GM19438 (cell line): ENCODE results near the gene PPP3CA.
"Not testable (repeated sequence)": the region's sequence is repeated elsewhere in the genome, so short reads cannot be mapped to it uniquely, and the experiment has no call there.

Experiments used
- ATAC-seq: cut with Tn5 transposase; IDR thresholded peaks from one replicate; pipeline ENCODE4 v1.9.1; 2021; ENCODE audit warnings: low read depth; ENCODE audit not compliant: unreplicated experiment

Gene PPP3CA

GRCh38 chr4:101025755-101026154 lies 321.6 kb downstream of the PPP3CA start:
- no peak for ATAC-seq

GRCh38 chr4:101022151-101023024 lies 324.9 kb downstream of the PPP3CA start:
- no peak for ATAC-seq

GRCh38 chr4:101020956-101021355 lies 326.4 kb downstream of the PPP3CA start:
- ATAC-seq, result peak; percentile 54

- peak; percentile 58 for ATAC-seq
Measured at GRCh38 chr4:101019941-101020401, 327.4 kb downstream of the PPP3CA start.

GRCh38 chr4:101019313-101019712 lies 328.0 kb downstream of the PPP3CA start:
- no peak for ATAC-seq

- peak; percentile 52 for ATAC-seq
Measured at GRCh38 chr4:101018836-101019235, 328.5 kb downstream of the PPP3CA start.

- peak; percentile 26 for ATAC-seq
Measured at GRCh38 chr4:101014417-101014816, 332.9 kb downstream of the PPP3CA start.

- ATAC-seq, result no peak
Measured at GRCh38 chr4:101010987-101011386, 336.3 kb downstream of the PPP3CA start.

GRCh38 chr4:101009471-101009870 lies 337.9 kb downstream of the PPP3CA start:
- ATAC-seq, result peak; percentile 79

GRCh38 chr4:101008503-101008902 lies 338.8 kb downstream of the PPP3CA start:
- ATAC-seq, result no peak

- ATAC-seq, result no peak
Measured at GRCh38 chr4:101005659-101006058, 341.7 kb downstream of the PPP3CA start.

- no peak for ATAC-seq
Measured at GRCh38 chr4:101000496-101000895, 346.8 kb downstream of the PPP3CA start.

- ATAC-seq, result no peak
Measured at GRCh38 chr4:100995671-100996070, 351.7 kb downstream of the PPP3CA start.

- ATAC-seq, result not testable (repeated sequence)
Measured at GRCh38 chr4:100995002-100995401, 352.3 kb downstream of the PPP3CA start.

GRCh38 chr4:100991332-100992069 lies 355.8 kb downstream of the PPP3CA start:
- not testable (repeated sequence) for ATAC-seq

GRCh38 chr4:100989401-100989800 lies 357.9 kb downstream of the PPP3CA start:
- no peak for ATAC-seq

GRCh38 chr4:100988876-100989275 lies 358.4 kb downstream of the PPP3CA start:
- no peak for ATAC-seq

- no peak for ATAC-seq
Measured at GRCh38 chr4:100986360-100986868, 360.9 kb downstream of the PPP3CA start.

- no peak for ATAC-seq
Measured at GRCh38 chr4:100985576-100985975, 361.8 kb downstream of the PPP3CA start.

GRCh38 chr4:100984901-100985300 lies 362.4 kb downstream of the PPP3CA start:
- no peak for ATAC-seq

- ATAC-seq, result no peak
Measured at GRCh38 chr4:100983426-100983825, 363.9 kb downstream of the PPP3CA start.
